K562 (cell line): ENCODE measurements around the gene MS4A2. TPM values are rescaled to one million over a fixed set of nuclear protein-coding genes. Genes with fewer than 3 reads are reported as not detected.
A peak's percentile ranks its signal among the peaks of the same experiment; 100 is the strongest.

Source experiments
- CREB1 ChIP-seq, 2 experiments: sonication (generic) in 1 of 2; formaldehyde crosslinking in 1 of 2; IDR thresholded peaks; 2 replicates each; pipeline versions ENCODE4 v1.6.1 to v1.8.0; 2012 to 2022; ENCODE audit warnings: inconsistent platforms in 1 of 2, mild to moderate bottlenecking in 1 of 2, missing genetic modification reagents in 1 of 2, moderate library complexity in 1 of 2
- FOSL1 ChIP-seq: fragments of 200-800 bp; sonication (Bioruptor generic); conservative IDR thresholded peaks from 2 replicates; pipeline ENCODE4 v1.6.1; 2016; ENCODE audit warnings: missing genetic modification characterization, missing compliant biosample characterization
- HDAC1 ChIP-seq, 2 experiments: fragments of 450-650 bp; IDR thresholded peaks; 2 replicates each; pipeline ENCODE4 v1.6.1; 2016 to 2017; ENCODE audit warnings: inconsistent platforms in 1 of 2, mild to moderate bottlenecking in 1 of 2, moderate library complexity in 1 of 2
- HNRNPUL1 ChIP-seq: fragments of 200-400 bp; formaldehyde crosslinking; IDR thresholded peaks from 2 replicates; pipeline ENCODE4 v1.6.1; 2017; ENCODE audit warnings: low read length
- JUND ChIP-seq, 2 experiments: IDR thresholded peaks; 2 replicates in 1 of 2; 3 replicates in 1 of 2; pipeline ENCODE4 v1.6.1; 2011; ENCODE audit warnings: borderline replicate concordance in 2 of 2, low read depth in 2 of 2, low read length in 2 of 2, improper control_type of control experiment in 1 of 2, missing biosample characterization in 1 of 2, missing genetic modification characterization in 1 of 2, missing genetic modification reagents in 1 of 2
- MEF2D ChIP-seq: conservative IDR thresholded peaks from 2 replicates; pipeline ENCODE4 v1.6.1; 2016; ENCODE audit warnings: low read depth, missing genetic modification characterization, missing compliant biosample characterization
- PHB2 ChIP-seq: fragments of 450-650 bp; IDR thresholded peaks from 2 replicates; pipeline ENCODE4 v1.6.1; 2017; ENCODE audit warnings: low read depth
- PREB ChIP-seq: sonication (generic); formaldehyde crosslinking; IDR thresholded peaks from 2 replicates; pipeline ENCODE4 v1.8.1; 2023; ENCODE audit warnings: mild to moderate bottlenecking, missing genetic modification reagents
- PTTG1 ChIP-seq: fragments of 450-650 bp; IDR thresholded peaks from 2 replicates; pipeline ENCODE4 v1.6.1; 2016; ENCODE audit warnings: low read depth, mild to moderate bottlenecking, missing genetic modification characterization, missing compliant biosample characterization
- RAD51 ChIP-seq: fragments of 450-650 bp; IDR thresholded peaks from 2 replicates; pipeline ENCODE4 v1.7.1; 2016; ENCODE audit warnings: low read depth, mild to moderate bottlenecking, borderline replicate concordance
- SP2 ChIP-seq: IDR thresholded peaks from 2 replicates; pipeline ENCODE4 v1.6.1; 2011; ENCODE audit warnings: mild to moderate bottlenecking, low read depth, low read length, moderate library complexity; ENCODE audit not compliant: poor library complexity, severe bottlenecking; ENCODE audit errors: extremely low read depth
- TRIM28 ChIP-seq: fragments of 450-650 bp; IDR thresholded peaks from 2 replicates; pipeline ENCODE4 v1.6.1; 2017
- ZBTB9 ChIP-seq: fragments of 450-650 bp; formaldehyde crosslinking; IDR thresholded peaks from 2 replicates; pipeline ENCODE4 v1.4.0; 2020; ENCODE audit warnings: mild to moderate bottlenecking, moderate library complexity
- ZNF77 ChIP-seq: fragments of 250-450 bp; sonication (Bioruptor Pico); IDR thresholded peaks from 2 replicates; pipeline ENCODE4 v1.5.0; 2020
- polyA plus RNA-seq, 8 experiments: library from polyadenylated mRNA; depleted of rRNA in 4 of 8; stranded (reverse) in 5 of 8; unstranded in 3 of 8; fragments of >200 nt; fragmentation: Nextera tagmentation in 2 of 8; fragmentation: Illumina TruSeq in 1 of 8; extraction: Ambion mirVana in 2 of 8; extraction: Trizol in 1 of 8; gene quantifications; 2 replicates each; pipeline versions ENCODE4 v1.2.1 to v1.2.3, GENCODE V29; 2011 to 2014; ENCODE audit warnings: inconsistent platforms in 1 of 8, missing spikeins in 1 of 8
- total RNA-seq, 7 experiments: library from RNA; depleted of rRNA in 6 of 7; stranded (reverse); fragments of >200 nt in 6 of 7; fragmentation: Illumina TruSeq in 2 of 7; extraction: Trizol in 2 of 7; gene quantifications; 2 replicates each; pipeline versions ENCODE4 v1.2.1 to v1.2.3, GENCODE V29; 2011 to 2021; ENCODE audit warnings: low replicate concordance in 1 of 7
- TF ChIP-seq, protein P1 (sequence below): fragments of 250-450 bp; sonication (Bioruptor Pico); IDR thresholded peaks from 2 replicates; pipeline ENCODE4 v1.4.0; 2020
- TF ChIP-seq, protein P2 (sequence below): IDR thresholded peaks from 2 replicates; pipeline ENCODE4 v1.6.1; 2016; ENCODE audit warnings: missing genetic modification characterization, missing compliant biosample characterization
- TF ChIP-seq, protein P3 (sequence below): sonication (generic); formaldehyde crosslinking; IDR thresholded peaks from 2 replicates; pipeline ENCODE4 v1.8.0; 2022; ENCODE audit warnings: missing genetic modification reagents, mild to moderate bottlenecking, borderline replicate concordance

MS4A2 gene
- total and polyA plus RNA-seq, 9 of the 15 experiments (the other 6 are each of a cell fraction or from before 2014, with no cell fraction given), result 0.06 to 5.7 (median 0.86) TPM

DNA sequence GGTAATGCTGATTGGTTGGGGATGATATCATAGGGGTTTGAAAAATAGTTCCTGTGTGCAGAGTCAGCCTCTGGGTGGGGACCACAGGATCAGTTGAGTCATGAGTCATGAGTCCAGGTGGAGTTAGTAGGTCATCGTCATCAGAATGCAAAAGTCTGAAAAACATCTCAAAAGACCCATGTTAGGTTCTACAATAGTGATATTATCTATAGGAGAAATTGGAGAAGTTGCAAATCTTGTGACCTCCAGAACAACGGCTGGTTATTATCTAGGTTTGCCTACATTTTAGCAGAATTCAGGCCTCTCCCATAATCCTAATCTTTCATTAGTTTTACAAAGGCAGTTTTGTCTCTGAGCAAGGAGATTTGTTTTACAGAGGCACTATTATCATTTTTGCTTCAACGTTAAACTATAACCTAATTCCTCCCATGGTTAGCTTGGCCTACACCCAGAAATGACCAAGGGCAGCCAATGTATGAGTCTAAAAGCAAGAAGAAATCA lies 38.9 kb downstream of the MS4A2 start (continued):
- TF ChIP-seq CREB1 (IDR thresholded peaks at IDR 0.05) (0 out of 2 replicates have a peak, but pooled peaks have one; percentile 38), CREB1 (CRISPR knock-in tag; IDR thresholded peaks at IDR 0.05) (no peak), HDAC1 (IDR thresholded peaks at IDR 0.05) (no peak), MEF2D (tag) (0 out of 2 replicates have a peak, but pooled peaks have one; percentile 17), PREB (CRISPR knock-in tag) (no peak), HNRNPUL1 (no peak), ZBTB9 (CRISPR knock-in tag) (no peak), JUND (IDR thresholded peaks at IDR 0.05; ENCODE audit: borderline replicate concordance, low read depth, low read length) (peak; percentile 82), JUND (tag; IDR thresholded peaks at IDR 0.05; ENCODE audit: borderline replicate concordance, low read depth, low read length) (peak; percentile 91; the same call in 2 of the 3 replicates), PTTG1 (0 out of 2 replicates have a peak, but pooled peaks have one; percentile 31), ZNF77 (CRISPR knock-in tag) (no peak), RAD51 (no peak), PHB2 (no peak), SP2 (no peak), FOSL1 (tag) (peak; percentile 94), TRIM28 (0 out of 2 replicates have a peak, but pooled peaks have one; percentile 28)
- TF ChIP-seq, protein P1, sequence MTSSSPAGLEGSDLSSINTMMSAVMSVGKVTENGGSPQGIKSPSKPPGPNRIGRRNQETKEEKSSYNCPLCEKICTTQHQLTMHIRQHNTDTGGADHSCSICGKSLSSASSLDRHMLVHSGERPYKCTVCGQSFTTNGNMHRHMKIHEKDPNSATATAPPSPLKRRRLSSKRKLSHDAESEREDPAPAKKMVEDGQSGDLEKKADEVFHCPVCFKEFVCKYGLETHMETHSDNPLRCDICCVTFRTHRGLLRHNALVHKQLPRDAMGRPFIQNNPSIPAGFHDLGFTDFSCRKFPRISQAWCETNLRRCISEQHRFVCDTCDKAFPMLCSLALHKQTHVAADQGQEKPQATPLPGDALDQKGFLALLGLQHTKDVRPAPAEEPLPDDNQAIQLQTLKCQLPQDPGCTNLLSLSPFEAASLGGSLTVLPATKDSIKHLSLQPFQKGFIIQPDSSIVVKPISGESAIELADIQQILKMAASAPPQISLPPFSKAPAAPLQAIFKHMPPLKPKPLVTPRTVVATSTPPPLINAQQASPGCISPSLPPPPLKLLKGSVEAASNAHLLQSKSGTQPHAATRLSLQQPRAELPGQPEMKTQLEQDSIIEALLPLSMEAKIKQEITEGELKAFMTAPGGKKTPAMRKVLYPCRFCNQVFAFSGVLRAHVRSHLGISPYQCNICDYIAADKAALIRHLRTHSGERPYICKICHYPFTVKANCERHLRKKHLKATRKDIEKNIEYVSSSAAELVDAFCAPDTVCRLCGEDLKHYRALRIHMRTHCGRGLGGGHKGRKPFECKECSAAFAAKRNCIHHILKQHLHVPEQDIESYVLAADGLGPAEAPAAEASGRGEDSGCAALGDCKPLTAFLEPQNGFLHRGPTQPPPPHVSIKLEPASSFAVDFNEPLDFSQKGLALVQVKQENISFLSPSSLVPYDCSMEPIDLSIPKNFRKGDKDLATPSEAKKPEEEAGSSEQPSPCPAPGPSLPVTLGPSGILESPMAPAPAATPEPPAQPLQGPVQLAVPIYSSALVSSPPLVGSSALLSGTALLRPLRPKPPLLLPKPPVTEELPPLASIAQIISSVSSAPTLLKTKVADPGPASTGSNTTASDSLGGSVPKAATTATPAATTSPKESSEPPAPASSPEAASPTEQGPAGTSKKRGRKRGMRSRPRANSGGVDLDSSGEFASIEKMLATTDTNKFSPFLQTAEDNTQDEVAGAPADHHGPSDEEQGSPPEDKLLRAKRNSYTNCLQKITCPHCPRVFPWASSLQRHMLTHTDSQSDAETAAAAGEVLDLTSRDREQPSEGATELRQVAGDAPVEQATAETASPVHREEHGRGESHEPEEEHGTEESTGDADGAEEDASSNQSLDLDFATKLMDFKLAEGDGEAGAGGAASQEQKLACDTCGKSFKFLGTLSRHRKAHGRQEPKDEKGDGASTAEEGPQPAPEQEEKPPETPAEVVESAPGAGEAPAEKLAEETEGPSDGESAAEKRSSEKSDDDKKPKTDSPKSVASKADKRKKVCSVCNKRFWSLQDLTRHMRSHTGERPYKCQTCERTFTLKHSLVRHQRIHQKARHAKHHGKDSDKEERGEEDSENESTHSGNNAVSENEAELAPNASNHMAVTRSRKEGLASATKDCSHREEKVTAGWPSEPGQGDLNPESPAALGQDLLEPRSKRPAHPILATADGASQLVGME, result no peak
- TF ChIP-seq, protein P2, sequence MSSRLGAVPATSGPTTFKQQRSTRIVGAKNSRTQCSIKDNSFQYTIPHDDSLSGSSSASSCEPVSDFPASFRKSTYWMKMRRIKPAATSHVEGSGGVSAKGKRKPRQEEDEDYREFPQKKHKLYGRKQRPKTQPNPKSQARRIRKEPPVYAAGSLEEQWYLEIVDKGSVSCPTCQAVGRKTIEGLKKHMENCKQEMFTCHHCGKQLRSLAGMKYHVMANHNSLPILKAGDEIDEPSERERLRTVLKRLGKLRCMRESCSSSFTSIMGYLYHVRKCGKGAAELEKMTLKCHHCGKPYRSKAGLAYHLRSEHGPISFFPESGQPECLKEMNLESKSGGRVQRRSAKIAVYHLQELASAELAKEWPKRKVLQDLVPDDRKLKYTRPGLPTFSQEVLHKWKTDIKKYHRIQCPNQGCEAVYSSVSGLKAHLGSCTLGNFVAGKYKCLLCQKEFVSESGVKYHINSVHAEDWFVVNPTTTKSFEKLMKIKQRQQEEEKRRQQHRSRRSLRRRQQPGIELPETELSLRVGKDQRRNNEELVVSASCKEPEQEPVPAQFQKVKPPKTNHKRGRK, result no peak
- TF ChIP-seq, protein P3, sequence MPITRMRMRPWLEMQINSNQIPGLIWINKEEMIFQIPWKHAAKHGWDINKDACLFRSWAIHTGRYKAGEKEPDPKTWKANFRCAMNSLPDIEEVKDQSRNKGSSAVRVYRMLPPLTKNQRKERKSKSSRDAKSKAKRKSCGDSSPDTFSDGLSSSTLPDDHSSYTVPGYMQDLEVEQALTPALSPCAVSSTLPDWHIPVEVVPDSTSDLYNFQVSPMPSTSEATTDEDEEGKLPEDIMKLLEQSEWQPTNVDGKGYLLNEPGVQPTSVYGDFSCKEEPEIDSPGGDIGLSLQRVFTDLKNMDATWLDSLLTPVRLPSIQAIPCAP (CRISPR knock-in tag), result no peak
